ENCODE results near the gene KRTAP9-2. TPM values are rescaled to one million over a fixed set of nuclear protein-coding genes. Genes with fewer than 3 reads are reported as not detected.
"Not testable (repeated sequence)": the region's sequence is repeated elsewhere in the genome, so short reads cannot be mapped to it uniquely, and the experiment has no call there.

Gene KRTAP9-2, protein sequence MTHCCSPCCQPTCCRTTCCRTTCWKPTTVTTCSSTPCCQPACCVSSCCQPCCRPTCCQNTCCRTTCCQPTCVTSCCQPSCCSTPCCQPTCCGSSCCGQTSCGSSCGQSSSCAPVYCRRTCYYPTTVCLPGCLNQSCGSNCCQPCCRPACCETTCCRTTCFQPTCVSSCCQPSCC
- polyA plus RNA-seq (2012; ENCODE audit: insufficient read depth, insufficient read length, low read depth), result not detected

DNA sequence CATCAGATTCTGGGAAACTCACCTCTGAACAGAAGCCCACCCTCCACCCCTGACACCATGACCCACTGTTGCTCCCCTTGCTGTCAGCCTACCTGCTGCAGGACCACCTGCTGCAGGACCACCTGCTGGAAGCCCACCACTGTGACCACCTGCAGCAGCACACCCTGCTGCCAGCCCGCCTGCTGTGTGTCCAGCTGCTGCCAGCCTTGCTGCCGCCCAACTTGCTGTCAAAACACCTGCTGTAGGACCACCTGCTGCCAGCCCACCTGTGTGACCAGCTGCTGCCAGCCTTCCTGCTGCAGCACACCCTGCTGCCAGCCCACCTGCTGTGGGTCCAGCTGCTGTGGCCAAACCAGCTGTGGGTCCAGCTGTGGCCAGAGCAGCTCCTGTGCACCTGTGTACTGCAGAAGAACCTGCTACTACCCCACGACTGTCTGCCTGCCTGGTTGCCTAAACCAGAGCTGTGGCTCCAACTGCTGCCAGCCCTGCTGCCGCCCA lies at the start of gene KRTAP9-2:
Gene KRTAP9-2 (plus strand): TSS at position 51 of the 498 bp plus-strand sequence. CDS start 7 bp downstream, at position 58.
- not testable (repeated sequence) for H3K9me3 ChIP-seq; H3K4me3 ChIP-seq (ENCODE audit: low read depth, low read length)

DNA sequence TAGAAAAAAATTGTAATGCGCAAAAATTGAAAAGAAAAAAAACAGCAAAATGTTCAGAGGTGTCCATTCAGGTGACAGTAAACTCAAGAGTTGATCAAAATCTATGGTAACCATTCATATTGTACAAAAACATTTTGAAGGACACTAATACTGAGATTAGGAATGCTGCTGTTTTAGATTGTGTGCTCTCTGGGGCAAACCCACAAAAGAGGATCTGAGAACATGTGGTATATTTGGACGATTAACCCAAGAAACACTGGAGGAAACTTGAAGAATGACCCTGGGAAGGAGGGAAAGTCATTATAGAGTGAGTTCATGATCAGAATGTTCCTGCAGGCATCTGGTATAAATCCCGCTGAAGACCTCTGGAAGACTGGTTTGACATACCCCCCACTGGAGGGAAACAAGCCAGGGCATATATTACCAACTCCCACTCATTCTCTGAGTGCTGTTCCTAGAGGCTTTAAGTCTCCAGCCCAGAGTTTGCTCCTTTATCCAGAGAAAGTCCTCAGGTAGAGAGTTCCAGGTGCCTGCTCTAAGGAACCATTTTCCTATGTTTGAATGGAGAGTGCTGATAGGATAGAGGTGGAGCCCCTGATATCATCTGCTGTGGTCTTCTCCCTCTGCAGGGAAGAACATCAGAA lies 49.6 kb upstream of the KRTAP9-2 start:
- Histone ChIP-seq H3K4me1 (no peaks in the 10 kb centered on the region), H3K27me3 (peaks cover 44% of the 10 kb centered on the region), H3K4me3 (ENCODE audit: low read depth, low read length) (no peak overlapping the region), H3K36me3 (no peaks in the 10 kb centered on the region), H3K9me3 (no peaks in the 10 kb centered on the region)
- DNase-seq, result no peak
- TF ChIP-seq CTCF (IDR thresholded peaks at IDR 0.05; ENCODE audit: low read depth, low read length), result no peak

More for the DNA sequence above, at the start of gene KRTAP9-2:
- not testable (repeated sequence) for H3K4me1 ChIP-seq, DNase-seq, H3K36me3 ChIP-seq
- H3K27me3 ChIP-seq, result peaks cover 45% of the 10 kb centered on the region

GRCh38 chr17:41177727-41178271 lies 48.6 kb upstream of the KRTAP9-2 start, which contains the start of gene KRTAP4-2:
Gene KRTAP4-2 (minus strand): TSS chr17:41178221. CDS start chr17:41178164, 57 bp downstream.
- no peak for DNase-seq
- H3K9me3 ChIP-seq, result no peaks in the 10 kb centered on the region; the same call in 1 of the 2 replicates
- H3K4me3 ChIP-seq (ENCODE audit: low read depth, low read length), result no peak within 1 kb of the TSS
- no peaks in the 10 kb centered on the region for H3K36me3 ChIP-seq
- TF ChIP-seq CTCF (IDR thresholded peaks at IDR 0.05; ENCODE audit: low read depth, low read length), result no peak
- no peaks in the 10 kb centered on the region for H3K4me1 ChIP-seq
- H3K27me3 ChIP-seq, result peaks cover 44% of the 10 kb centered on the region

DNA sequence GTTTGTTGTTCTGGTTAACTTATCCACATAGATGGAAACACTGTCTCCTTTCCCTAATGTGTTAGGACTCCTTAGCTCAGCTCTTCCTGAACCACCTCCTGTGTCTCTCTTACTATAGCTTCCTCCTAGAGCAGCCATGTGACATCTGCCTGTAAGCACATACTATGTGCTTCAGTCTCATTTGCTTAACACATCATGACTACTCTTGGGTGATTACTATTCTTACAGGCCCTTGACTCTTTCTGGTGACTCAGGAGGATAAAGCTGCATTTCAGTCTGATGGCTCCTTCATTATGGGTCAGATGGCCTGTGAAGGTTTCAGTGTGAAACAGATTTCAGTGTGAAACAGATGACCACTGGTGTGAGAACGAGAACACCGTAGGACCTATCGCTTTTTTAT lies 48.1 kb upstream of the KRTAP9-2 start:
- H3K9me3 ChIP-seq, result no peaks in the 10 kb centered on the region; the same call in 1 of the 2 replicates
- H3K36me3 ChIP-seq, result no peaks in the 10 kb centered on the region
- H3K4me3 ChIP-seq (ENCODE audit: low read depth, low read length), result no peak overlapping the region
- H3K4me1 ChIP-seq, result no peaks in the 10 kb centered on the region
- no peak for TF ChIP-seq CTCF (IDR thresholded peaks at IDR 0.05; ENCODE audit: low read depth, low read length)
- no peak for DNase-seq
- peaks cover 47% of the 10 kb centered on the region for H3K27me3 ChIP-seq

DNA sequence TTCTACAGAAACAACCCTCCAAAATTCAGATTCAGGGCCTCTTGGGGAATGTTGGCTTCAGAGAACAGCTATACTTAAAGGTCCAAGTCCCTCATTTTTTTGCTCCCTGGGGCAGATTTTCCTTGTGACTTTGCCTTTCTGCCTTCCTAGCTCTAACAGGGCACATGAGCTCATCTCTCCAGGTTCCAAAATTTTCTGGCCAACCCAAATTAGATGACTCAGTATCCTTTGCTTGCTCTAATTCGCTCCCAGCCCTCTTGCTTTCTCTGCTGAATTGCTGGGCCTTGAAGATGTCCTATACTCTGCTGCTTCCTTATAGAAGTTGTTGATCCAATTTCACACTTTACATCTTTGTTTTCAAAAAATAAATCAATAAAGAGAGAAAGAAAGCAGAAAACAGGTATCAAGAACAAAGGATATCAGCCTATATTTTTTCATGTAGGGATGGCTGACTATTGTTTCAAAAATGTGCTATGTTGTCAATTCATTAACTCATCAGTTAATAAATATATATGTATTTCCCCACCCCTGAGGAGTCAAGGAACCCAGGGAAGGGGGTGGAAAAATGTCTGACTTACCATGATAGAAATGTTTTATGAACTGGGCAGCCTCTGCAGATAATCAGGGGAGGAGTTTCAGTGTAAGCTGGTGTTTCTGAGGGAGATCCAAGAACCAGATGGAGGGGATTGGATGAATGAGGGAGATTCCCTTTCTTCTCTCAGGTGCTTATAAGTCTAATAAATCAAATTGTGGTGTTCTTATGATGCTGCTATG lies 47.4 kb upstream of the KRTAP9-2 start:
- Histone ChIP-seq H3K9me3 (no peaks in the 10 kb centered on the region; the same call in 1 of the 2 replicates), H3K4me1 (no peaks in the 10 kb centered on the region), H3K4me3 (ENCODE audit: low read depth, low read length) (no peak overlapping the region), H3K27me3 (peaks cover 42% of the 10 kb centered on the region), H3K36me3 (no peaks in the 10 kb centered on the region)
- no peak for TF ChIP-seq CTCF (IDR thresholded peaks at IDR 0.05; ENCODE audit: low read depth, low read length)
- no peak for DNase-seq

GRCh38 chr17:41184480-41184961 lies 41.9 kb upstream of the KRTAP9-2 start, which contains the start of gene KRTAP4-1:
Gene KRTAP4-1 (minus strand): TSS chr17:41184911. CDS start chr17:41184854, 57 bp downstream.
- Histone ChIP-seq H3K36me3 (no peaks in the 10 kb centered on the region), H3K4me3 (ENCODE audit: low read depth, low read length) (no peak within 1 kb of the TSS), H3K9me3 (no peaks in the 10 kb centered on the region; the same call in 1 of the 2 replicates), H3K4me1 (no peaks in the 10 kb centered on the region), H3K27me3 (peaks cover 35% of the 10 kb centered on the region)
- no peak for TF ChIP-seq CTCF (IDR thresholded peaks at IDR 0.05; ENCODE audit: low read depth, low read length)
- peak; percentile 16 for DNase-seq

All from BE2C (cell line).